Peyer's patch (tissue), 4 donors: ENCODE results near the gene TMEM53. TPM values are rescaled to one million over a fixed set of nuclear protein-coding genes. Genes with fewer than 3 reads are reported as not detected.
A peak's percentile ranks its signal among the peaks of the same experiment; 100 is the strongest.

Experiments
- DNase-seq, 3 donors: peaks; one replicate each; pipeline ENCODE4 v3.0.0-alpha.2; 2017 to 2019
- H3K27ac ChIP-seq, 4 donors: fragments of 200-600 bp; sonication (generic); one replicate each; pipeline ENCODE4 v1.5.1; 2016 to 2019
- H3K27me3 ChIP-seq, 2 donors: fragments of 200-600 bp; sonication (generic); one replicate each; pipeline ENCODE4 v1.5.1; 2019
- H3K36me3 ChIP-seq, 3 donors: fragments of 200-600 bp; sonication (generic); one replicate each; pipeline ENCODE4 v1.5.1; 2016 to 2019
- H3K4me1 ChIP-seq, 4 donors: fragments of 200-600 bp; sonication (generic); one replicate each; pipeline ENCODE4 v1.5.1; 2016 to 2019
- H3K4me3 ChIP-seq, 4 donors: fragments of 200-600 bp; sonication (generic); 1 replicate in 3 of 4; 2 replicates in 1 of 4; pipeline ENCODE4 v1.5.1; 2016 to 2019; ENCODE audit warnings: mild to moderate bottlenecking in 1 of 4
- H3K9me3 ChIP-seq, 4 donors: fragments of 200-600 bp; sonication (generic); one replicate each; pipeline ENCODE4 v1.5.1; 2016 to 2019; ENCODE audit warnings: mild to moderate bottlenecking in 1 of 4
- CTCF ChIP-seq, 6 experiments: fragments of 450-650 bp in 4 of 6; fragments of 200-600 bp in 2 of 6; sonication (generic) in 1 of 6; IDR thresholded peaks; one replicate each; pipeline ENCODE4 v1.5.1; 2017 to 2019; ENCODE audit warnings: antibody characterized with exemption in 6 of 6, mild to moderate bottlenecking in 3 of 6, moderate library complexity in 1 of 6
- POLR2A ChIP-seq, 2 donors: fragments of 450-650 bp; IDR thresholded peaks; one replicate each; pipeline ENCODE4 v1.5.1; 2017; ENCODE audit warnings: antibody characterized with exemption in 2 of 2, mild to moderate bottlenecking in 2 of 2, moderate library complexity in 2 of 2
- total RNA-seq, 4 donors: library from RNA; depleted of rRNA; stranded (reverse); fragments of >200 nt; gene quantifications; one replicate each; pipeline ENCODE4 v1.1.0, GENCODE V29; 2016

Gene TMEM53
- total RNA-seq, 4 donors from 2014 or later, result 23.1 to 30.8 (median 26.5) TPM; not detected in 1

DNA sequence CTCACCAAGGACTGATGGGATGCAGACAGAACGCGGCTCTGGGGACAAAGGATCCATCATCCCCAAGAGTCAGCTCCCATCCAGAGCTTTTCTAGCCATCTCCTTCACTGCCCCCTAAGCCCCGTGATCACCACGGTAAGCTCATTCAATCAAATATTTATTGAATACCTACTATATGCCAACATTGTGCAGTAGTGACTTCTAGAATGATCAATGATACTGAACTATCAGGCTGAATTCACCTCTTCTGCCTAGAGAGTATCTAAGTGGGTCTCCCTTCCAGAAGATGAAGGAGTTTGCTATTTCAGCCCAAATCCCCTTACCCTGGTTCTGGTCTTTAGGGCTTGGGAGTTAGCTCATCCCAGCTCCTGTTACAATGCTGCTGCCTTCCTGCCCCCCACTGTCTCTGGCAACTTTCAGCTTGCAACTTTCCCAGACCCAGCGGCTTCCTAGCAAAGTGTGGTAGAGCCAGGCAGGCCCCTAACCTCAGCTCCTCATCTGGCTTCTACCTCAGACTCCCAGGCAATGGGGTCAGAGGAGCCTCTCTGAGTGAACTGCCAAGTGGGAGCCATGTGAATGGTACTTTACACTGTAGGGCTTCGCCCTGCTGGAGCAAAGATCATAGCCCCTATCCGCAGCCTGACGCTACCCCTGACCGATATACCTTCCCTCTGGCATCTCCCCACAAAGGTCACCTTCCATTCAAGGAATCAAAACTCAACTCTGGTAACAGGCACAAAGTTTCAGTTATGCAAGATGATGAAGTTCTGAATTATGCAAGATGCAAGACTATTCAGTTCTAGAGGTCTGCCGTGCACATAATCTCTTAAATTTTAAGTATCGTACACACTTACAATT is 20.9 kb downstream of the TMEM53 start:
- Histone ChIP-seq H3K4me1 (peaks cover 0 to 40% (median 4%) of the 10 kb centered on the region in 4 donors), H3K36me3 (peaks cover 0 to 44% (median 0%) of the 10 kb centered on the region in 3 donors), H3K27ac (no peak overlapping the region), H3K9me3 (no peaks in the 10 kb centered on the region), H3K4me3 (no peak overlapping the region), H3K27me3 (no peaks in the 10 kb centered on the region)
- DNase-seq, result no peak
- no peak for TF ChIP-seq CTCF (IDR thresholded peaks at IDR 0.05)
- no peak for TF ChIP-seq POLR2A (IDR thresholded peaks at IDR 0.05)

GRCh38 chr1:44652445-44653106 is 21.7 kb downstream of the TMEM53 start:
- DNase-seq, result peak; percentile 79 to 93 (median 85)
- no peaks in the 10 kb centered on the region for H3K27me3 ChIP-seq
- TF ChIP-seq POLR2A (IDR thresholded peaks at IDR 0.05) (no peak), CTCF (IDR thresholded peaks at IDR 0.05) (peak; percentile 85 to 96 (median 96))
- H3K4me1 ChIP-seq, result peaks cover 0 to 46% (median 4%) of the 10 kb centered on the region in 4 donors
- no peaks in the 10 kb centered on the region for H3K9me3 ChIP-seq
- H3K4me3 ChIP-seq, result no peak overlapping the region
- peaks cover 0 to 44% (median 0%) of the 10 kb centered on the region in 3 donors for H3K36me3 ChIP-seq
- peak overlapping the region in 1 of 4 donors; percentile 32 for H3K27ac ChIP-seq

DNA sequence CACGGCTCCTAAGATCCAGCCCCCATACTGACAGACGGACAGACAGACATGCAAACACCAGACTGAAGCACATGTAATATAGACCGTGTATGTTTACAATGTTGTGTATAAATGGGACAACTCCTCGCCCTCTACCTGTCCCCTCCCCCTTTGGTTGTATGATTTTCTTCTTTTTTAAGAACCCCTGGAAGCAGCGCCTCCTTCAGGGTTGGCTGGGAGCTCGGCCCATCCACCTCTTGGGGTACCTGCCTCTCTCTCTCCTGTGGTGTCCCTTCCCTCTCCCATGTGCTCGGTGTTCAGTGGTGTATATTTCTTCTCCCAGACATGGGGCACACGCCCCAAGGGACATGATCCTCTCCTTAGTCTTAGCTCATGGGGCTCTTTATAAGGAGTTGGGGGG is 23.2 kb downstream of the TMEM53 start:
- DNase-seq, result peak in 1 of 3 donors; percentile 42
- Histone ChIP-seq H3K9me3 (no peaks in the 10 kb centered on the region), H3K4me3 (no peak overlapping the region), H3K27ac (peak overlapping the region in 2 of 4 donors; percentile 72 to 80), H3K36me3 (peaks cover 0 to 58% (median 0%) of the 10 kb centered on the region in 3 donors), H3K4me1 (peaks cover 0 to 47% (median 4%) of the 10 kb centered on the region in 4 donors), H3K27me3 (no peaks in the 10 kb centered on the region)
- TF ChIP-seq CTCF (IDR thresholded peaks at IDR 0.05), result no peak
- TF ChIP-seq POLR2A (IDR thresholded peaks at IDR 0.05), result no peak

DNA sequence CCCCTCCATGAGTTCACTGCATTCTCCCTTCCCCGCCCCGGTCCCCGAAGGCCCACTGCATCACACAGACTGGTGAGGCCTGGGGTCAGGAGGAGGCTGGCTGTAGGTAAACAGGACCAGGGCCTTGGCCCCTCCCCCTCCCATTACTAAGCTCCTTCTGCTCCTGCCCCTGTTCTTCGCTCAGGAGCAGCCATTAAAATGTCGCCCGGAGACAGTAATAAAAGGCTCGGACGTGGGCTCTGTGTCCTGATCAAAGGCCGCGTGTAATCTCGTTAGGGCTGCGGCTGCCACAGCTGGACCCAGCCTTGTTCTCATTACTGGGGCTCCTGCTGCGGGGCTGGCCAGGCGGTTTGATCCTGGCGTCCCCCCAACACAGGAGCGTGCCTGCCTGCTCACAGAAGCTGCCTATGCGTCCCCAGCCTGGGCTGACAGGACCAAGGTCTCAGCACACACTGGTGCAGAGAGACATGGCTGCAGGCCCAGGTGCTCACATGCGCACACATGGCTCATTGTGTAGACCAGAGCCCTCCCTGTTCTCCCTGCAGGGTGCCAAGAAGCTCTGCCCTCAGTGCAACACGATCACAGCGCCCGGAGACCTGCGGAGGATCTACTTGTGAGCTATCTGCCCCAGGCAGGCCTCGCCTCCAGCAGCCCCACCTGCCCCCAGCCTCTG is 24.0 kb downstream of the TMEM53 start:
- H3K27ac ChIP-seq, result peak overlapping the region in 2 of 4 donors; percentile 72 to 80
- H3K4me1 ChIP-seq, result peaks cover 0 to 49% (median 4%) of the 10 kb centered on the region in 4 donors
- TF ChIP-seq CTCF (IDR thresholded peaks at IDR 0.05) (no peak), POLR2A (IDR thresholded peaks at IDR 0.05) (peak in 1 of 2 donors; percentile 37)
- H3K9me3 ChIP-seq, result no peaks in the 10 kb centered on the region
- peak in 2 of 3 donors; percentile 75 to 79 for DNase-seq
- peaks cover 0 to 64% (median 0%) of the 10 kb centered on the region in 3 donors for H3K36me3 ChIP-seq
- no peak overlapping the region for H3K4me3 ChIP-seq
- no peaks in the 10 kb centered on the region for H3K27me3 ChIP-seq

DNA sequence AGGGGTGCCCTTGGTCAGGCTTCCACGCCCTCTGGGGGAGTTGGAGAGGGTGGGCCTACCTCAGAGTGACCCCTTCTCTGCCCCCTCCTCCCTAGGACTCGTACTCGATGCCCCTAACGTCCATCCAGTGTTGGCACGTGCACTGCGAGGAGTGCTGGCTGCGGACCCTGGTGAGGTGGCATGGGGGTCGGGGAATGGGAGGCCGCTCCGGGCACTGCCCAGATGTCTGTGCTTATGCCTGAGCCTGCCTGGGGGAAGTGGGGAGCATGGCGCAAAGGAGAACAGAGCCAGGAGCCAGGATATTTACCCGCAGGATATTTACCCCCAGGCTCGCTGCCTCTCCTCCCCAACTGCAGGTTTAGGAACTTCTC is 24.5 kb downstream of the TMEM53 start:
- Histone ChIP-seq H3K4me1 (peaks cover 0 to 54% (median 4%) of the 10 kb centered on the region in 4 donors), H3K27ac (peak overlapping the region in 2 of 4 donors; percentile 72 to 80), H3K36me3 (peaks cover 0 to 64% (median 0%) of the 10 kb centered on the region in 3 donors), H3K27me3 (no peaks in the 10 kb centered on the region), H3K4me3 (no peak overlapping the region), H3K9me3 (no peaks in the 10 kb centered on the region)
- no peak for DNase-seq
- no peak for TF ChIP-seq CTCF (IDR thresholded peaks at IDR 0.05)
- TF ChIP-seq POLR2A (IDR thresholded peaks at IDR 0.05), result no peak
